ENCODE results near the gene ABLIM3.

The ABLIM3 gene

DNA sequence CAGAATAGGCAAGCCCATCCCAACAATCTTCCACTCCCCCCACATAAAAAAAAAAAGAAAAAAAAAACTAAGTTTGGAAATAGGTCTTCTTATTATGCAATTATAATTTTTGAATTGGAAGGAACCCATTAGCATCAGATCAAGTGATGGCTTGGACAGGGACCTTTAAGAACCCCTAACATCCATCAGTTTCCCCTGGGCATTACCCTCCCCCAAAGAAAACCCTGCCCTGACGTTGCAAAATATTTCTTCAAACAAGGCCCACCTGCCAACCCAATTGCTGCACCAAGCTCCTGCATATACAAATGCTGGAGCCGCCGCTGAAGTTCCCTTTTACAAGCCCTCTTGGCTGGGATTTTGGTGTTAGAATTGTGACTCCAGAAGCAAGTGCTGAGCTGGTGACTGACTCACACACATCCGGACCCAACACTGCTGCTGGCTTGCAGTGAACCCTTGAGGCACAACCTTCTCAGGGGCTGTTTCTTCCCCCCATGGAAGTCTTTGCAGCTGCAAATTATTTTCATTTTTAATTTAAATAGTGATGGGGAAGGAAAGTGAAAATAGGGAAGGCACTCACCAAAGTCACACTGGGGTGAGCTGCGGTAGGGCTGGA lies 74.3 kb downstream of the ABLIM3 start:
- TF ChIP-seq CTCF (IDR thresholded peaks at IDR 0.05; ENCODE audit: low read depth, low read length, missing control alignments), result no peak
- no peak for DNase-seq (ENCODE audit: low read depth)
- H3K4me3 ChIP-seq (ENCODE audit: low read depth, low read length), result no peak overlapping the region

DNA sequence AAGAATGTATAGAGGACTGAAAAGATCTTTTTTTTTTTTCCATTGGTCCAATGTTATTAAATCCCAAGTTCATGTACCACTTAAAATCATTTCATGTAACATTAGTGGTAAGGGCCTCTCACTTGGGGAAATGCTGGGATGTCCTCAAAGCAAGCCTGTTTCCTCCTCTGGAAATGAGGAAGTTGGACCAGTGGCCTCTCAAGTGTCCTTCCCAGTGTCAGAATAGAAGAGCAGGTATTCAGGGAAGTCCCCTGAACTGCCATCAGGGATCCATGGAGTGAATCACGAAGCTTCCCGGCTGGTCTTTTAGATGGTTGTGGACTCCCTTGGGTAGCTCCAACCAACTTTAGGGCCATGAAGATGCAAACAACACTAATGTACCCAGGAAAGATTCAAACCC lies 75.2 kb downstream of the ABLIM3 start:
- H3K4me3 ChIP-seq (ENCODE audit: low read depth, low read length), result no peak overlapping the region
- TF ChIP-seq CTCF (IDR thresholded peaks at IDR 0.05; ENCODE audit: low read depth, low read length, missing control alignments), result no peak
- DNase-seq (ENCODE audit: low read depth), result no peak

- no peak for TF ChIP-seq CTCF (IDR thresholded peaks at IDR 0.05; ENCODE audit: low read depth, low read length, missing control alignments)
- no peak overlapping the region for H3K4me3 ChIP-seq (ENCODE audit: low read depth, low read length)
- no peak for DNase-seq (ENCODE audit: low read depth)
Observed at GRCh38 chr5:149217096-149217802, 76.0 kb downstream of the ABLIM3 start.

GRCh38 chr5:149217803-149218155 lies 76.5 kb downstream of the ABLIM3 start:
- H3K4me3 ChIP-seq (ENCODE audit: low read depth, low read length), result no peak overlapping the region
- no peak for DNase-seq (ENCODE audit: low read depth)
- no peak for TF ChIP-seq CTCF (IDR thresholded peaks at IDR 0.05; ENCODE audit: low read depth, low read length, missing control alignments)

- TF ChIP-seq CTCF (IDR thresholded peaks at IDR 0.05; ENCODE audit: low read depth, low read length, missing control alignments), result no peak
- H3K4me3 ChIP-seq (ENCODE audit: low read depth, low read length), result no peak overlapping the region
- DNase-seq (ENCODE audit: low read depth), result no peak
Observed at GRCh38 chr5:149219584-149219983, 78.3 kb downstream of the ABLIM3 start.

GRCh38 chr5:149220750-149221149 lies 79.5 kb downstream of the ABLIM3 start:
- no peak for DNase-seq (ENCODE audit: low read depth)
- no peak for TF ChIP-seq CTCF (IDR thresholded peaks at IDR 0.05; ENCODE audit: low read depth, low read length, missing control alignments)
- no peak overlapping the region for H3K4me3 ChIP-seq (ENCODE audit: low read depth, low read length)

GRCh38 chr5:149221326-149221725 lies 80.0 kb downstream of the ABLIM3 start:
- no peak overlapping the region for H3K4me3 ChIP-seq (ENCODE audit: low read depth, low read length)
- no peak for TF ChIP-seq CTCF (IDR thresholded peaks at IDR 0.05; ENCODE audit: low read depth, low read length, missing control alignments)
- no peak for DNase-seq (ENCODE audit: low read depth)
